HG02678 (cell line): ENCODE results near the gene TST.
"Not testable (repeated sequence)": the region's sequence is repeated elsewhere in the genome, so short reads cannot be mapped to it uniquely, and the experiment has no call there.

Source experiments
- ATAC-seq: cut with Tn5 transposase; IDR thresholded peaks from one replicate; pipeline ENCODE4 v1.9.1; 2021; ENCODE audit warnings: mild to moderate bottlenecking, moderate library complexity; ENCODE audit not compliant: unreplicated experiment

The TST gene

DNA sequence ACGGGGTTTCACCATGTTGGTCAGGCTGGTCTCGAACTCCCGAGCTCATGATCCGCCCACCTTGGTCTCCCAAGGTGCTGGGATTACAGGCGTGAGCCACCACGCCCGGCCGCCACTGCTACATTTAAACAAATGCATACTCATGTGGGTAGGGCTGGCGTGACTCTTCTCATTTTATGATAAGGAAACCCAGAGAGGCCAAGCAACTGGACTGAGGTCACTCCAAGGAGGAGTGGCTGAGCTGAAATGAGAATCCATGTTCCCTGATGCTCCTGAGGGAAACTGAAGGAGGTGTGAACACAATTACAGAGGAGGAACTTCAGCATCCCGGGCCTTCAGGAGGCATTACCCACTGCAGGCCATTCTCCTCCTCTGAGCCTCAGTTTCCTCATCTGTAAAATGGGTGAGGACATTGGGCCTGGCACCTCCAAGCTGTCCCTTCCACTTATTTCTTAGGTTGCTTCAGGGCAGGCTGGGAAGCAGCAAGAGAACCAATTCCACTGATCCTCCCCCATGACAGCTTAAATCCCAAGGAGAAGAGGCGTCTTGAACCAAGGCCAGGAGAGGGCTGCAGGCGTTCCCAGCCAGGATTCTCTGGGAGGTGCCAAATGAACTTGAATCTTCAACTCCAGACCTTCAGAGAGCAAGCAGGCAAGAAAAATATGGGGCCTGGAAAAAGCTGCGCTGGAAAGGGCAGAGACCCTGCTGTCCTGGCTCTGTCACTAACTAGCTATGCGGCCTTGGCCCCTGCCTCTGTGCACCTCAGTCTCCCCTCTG lies 2.9 kb downstream of the TST start:
- ATAC-seq: no peak

DNA sequence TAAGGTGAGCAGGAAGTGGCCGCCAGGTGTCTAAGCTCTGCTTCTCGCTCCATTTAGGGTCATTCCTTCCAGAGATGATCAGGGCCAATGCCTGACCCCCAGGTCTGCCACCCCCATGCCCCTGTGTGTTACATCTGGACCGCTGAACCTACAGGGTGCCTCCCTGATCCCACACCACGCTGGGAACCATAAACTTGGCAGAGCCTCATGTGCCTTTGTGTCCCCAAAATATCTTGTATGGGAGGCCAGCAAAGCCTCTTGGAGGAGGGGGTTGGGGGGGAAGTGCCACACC lies 3.7 kb downstream of the TST start:
- ATAC-seq: no peak

DNA sequence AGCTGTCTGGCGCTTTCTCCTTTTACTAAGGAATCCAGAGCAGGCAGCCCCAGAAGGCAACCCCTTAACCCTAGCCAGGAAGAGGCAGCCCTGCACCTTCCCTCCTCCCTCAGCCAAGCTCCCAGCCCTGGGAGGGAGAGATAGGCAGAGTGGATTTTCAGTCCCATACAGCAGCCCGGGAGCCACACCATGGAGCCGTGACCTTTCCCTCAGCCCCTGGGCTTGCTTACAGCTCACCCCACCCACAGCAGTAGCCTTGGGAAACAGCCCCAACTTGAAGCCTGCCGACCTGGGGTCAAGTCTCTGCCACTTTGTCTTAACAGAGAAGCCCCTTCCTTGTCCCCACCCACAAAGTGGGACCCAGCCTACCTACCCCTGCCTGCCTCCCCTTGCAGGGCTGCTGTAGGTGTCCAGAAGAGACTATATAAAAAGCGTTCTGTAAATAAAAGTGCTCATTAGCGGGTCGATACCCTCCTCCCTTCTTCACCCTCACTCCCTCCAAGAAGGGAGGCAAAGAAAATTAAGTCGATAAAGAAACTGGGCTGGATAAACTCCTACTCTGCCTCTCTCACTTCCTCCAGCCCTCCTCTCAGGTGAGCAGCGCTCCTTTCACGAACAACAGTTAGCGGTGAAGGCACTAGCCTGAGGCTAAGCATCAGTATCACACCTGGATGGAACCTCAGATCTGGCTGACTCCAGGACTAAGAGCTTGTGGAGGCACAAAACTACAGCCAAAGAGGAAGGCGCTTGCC lies 4.2 kb downstream of the TST start:
- no peak for ATAC-seq

DNA sequence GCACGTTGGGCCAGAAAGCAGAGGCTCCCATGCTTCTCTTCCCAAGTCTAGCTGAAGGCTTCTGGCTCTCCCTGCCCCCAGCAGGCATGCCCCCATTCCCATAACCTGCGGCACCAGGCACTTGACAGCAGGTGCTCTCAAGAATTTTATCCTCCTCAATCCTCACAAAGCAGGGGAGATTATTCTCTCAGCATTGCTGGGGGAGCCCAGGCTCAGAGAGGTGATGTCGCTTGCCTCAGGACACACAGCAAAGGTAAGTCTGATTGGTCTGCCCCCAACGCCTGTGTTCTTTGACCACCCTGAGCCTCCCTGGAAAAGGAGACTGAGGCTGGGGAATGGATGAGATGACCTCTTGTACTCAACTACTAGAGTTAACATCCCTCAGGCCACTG lies 4.8 kb downstream of the TST start:
- no peak for ATAC-seq

DNA sequence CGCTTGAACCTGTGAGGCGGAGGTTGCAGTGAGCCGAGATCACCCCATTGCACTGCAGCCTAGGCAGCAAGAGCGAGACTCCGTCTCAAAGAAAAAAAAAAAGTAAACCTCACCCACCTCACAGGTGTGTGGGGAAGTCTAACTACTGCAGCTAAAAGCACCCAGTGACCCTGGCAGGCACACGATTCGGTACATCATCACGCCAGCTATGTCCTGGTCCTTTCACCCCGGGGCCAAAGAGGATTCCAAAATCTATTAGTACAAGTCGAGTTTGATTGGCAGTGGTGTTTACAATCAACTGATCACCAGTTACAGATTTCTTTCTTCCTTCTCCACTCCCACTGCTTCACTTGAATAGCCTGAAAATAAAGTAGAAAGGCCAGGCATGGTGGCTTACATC lies 6.3 kb downstream of the TST start:
- no peak for ATAC-seq

DNA sequence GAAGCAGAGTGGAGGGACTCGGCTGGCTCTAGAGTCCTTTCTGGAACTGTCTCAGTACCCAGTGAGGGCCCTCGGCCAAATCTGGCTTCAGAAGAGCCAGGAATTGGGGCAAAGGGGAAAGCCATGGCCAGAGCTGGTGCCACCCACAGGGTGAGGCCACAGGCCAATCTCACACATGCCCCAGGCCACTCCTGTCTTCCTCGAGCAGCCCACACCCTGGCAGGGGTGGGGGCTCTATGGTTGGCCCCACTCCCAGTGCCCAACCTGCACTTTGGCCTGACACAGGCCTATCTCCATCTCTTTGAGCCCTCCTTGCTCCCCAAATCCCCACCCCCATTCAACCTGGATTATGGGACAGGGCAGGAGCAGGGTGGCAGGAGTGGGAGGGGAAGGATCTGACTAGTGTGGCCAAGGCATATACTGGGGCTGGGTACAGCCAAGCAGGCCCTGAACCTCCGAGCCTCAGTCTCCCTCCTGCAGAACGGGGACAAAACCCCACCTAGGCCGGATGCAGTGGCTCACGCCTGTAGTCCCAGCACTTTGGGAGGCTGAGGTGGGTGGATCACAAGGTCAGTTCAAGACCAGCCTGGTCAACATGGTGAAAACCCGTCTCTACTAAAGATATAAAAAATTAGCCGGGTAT lies 6.9 kb downstream of the TST start:
- ATAC-seq: no peak

DNA sequence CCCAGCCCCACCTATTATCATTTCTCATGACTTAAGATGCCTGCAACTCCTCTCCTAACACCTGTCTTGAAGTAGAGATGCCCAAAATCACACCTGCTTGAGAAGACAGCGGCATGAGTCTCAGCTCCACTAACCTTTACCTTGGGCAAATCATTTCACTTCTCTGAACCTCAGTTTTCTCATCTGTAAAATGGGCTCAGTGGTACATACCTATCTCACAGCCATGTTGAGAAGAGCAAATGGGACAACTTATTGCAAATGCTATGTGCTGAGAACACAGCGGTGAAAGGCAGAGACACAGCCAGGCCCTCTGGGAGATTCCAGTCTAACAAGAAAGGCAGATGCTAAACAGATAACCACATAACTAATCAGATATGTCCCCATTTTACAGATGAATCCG lies 7.8 kb downstream of the TST start:
- no peak for ATAC-seq

DNA sequence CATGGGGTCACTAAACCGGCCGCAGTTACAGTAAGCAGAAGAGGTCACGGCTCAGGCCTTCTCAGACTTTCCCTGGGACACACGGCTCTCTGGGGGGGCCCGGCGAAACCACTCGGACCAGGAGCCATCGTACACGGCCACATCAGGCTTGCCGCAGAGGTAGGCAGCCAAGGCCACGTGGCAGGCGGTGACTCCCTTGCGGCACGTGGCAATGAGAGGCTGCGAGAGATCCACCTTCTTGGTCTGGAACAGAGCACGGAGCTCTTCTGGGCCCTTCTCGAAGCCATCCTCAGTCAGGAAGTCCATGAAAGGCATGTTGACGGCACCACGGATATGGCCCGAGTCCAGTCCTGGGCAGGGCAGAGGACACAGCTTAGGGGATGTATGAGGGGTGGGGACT lies 8.3 kb downstream of the TST start:
- no peak for ATAC-seq

DNA sequence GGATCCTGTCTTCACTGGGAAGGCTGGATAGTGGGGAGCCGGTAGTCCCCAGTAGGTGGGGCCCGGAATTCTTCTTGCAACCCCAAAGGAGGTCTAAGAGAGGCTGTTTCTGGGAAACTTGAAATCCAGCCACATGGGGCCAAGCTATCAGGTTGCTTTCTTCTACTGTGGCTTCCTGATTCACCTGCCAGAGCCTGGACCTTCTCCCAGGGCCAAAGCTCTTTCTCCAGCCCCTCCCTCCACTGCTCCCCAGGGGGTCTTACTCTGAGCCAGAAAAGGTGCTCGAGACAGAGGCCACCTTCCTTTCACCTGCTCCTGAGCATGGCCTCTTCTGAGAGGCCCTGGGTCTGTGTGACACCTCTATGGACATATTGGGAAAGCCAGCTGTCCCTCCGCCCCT lies 9.1 kb downstream of the TST start:
- no peak for ATAC-seq

DNA sequence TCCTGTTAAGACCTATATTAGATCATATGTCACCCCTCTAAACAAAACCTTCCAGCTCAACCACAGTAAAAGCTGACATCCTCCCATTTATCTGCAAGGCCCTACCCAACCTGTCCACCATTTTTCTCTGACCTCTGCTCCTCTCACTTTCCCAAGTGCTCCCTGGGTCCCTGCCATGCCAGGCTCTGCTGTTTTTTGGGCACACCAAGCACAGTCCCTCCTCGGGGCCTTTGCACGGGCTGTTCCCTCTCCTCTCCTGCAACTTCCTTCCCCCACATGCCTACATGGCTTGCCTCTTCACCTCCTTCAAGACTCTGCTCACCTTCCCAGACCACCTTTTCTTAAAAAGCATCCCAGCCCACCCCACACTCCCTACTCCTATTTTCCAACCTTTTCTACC lies 9.8 kb downstream of the TST start:
- no peak for ATAC-seq

DNA sequence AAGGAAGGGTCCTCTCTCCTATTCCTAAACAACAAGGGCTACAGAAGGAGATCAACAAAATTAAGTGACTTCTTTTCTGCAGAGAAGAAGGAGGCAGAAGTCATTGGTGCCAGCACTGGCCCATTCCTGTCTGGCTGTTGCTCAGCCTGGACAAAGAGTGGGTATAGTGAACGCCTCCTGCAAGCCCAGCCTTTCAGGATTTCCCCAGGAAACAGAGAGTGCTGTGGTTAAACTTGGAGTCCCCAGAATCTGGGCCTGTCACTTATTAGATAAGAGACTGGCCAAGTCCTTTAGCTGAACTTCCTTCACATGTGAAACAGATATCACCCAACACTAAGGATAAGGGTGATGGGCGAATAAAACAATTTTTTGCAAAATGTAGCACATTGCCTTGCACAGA lies 10.9 kb downstream of the TST start:
- ATAC-seq: no peak

DNA sequence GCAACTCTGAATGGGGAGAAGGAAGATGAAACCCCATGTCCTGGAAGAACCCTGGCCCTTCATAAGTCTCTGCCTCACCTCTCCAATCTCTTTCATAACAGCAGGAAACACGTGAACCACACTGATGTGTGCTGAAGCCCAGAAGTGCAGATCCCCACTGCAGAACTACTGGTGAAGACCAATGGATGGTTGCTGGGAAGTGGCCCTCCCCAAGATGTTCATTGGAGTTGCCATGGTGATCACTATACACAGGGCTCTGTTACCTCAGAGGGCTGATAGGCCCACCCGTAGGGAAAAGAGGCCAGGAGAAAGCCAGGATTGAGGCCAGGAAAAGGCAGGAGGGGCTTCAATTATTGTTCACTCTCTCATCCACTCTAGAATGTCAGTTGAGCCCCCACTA lies 11.6 kb downstream of the TST start:
- no peak for ATAC-seq

DNA sequence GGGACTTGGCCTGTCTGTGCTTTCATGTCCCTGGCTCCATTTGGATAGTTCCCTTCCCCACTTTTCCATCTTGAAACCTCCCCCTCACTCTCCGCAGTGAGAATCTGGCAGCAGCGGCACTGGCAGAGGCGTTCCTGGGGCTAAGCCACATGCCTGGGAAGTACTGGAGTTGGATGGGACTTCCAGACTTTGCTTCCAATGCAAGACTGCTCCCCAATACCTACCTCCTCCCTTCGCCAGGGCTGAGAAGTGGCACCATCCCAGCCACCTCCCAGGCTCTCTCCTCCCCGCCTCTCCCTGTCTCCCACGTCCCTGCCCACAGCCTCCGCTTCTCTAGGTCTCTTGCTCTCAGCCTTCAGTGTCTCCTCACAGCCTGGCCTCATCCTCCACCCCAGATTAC lies 16.6 kb downstream of the TST start:
- no peak for ATAC-seq

DNA sequence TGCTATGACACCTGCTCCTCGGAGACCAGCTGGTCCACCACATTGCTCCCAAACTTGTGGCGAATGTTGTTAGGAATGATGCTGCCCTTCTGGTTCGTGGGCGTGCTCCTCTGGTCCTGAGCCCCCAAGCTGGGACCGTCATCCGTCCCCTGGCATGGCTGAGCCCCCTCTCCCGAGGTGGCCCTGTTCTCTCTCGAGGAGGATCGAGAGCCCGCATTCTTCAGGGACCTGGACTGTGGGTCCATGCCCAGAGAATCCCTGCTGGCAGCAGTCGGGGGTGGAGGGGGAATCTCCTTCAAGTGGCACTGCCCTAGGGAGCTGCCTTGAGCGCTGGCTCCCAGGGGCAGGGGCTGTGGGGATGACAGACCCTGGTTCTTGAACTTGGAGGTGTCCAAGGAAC lies 17.4 kb downstream of the TST start:
- ATAC-seq: no peak

DNA sequence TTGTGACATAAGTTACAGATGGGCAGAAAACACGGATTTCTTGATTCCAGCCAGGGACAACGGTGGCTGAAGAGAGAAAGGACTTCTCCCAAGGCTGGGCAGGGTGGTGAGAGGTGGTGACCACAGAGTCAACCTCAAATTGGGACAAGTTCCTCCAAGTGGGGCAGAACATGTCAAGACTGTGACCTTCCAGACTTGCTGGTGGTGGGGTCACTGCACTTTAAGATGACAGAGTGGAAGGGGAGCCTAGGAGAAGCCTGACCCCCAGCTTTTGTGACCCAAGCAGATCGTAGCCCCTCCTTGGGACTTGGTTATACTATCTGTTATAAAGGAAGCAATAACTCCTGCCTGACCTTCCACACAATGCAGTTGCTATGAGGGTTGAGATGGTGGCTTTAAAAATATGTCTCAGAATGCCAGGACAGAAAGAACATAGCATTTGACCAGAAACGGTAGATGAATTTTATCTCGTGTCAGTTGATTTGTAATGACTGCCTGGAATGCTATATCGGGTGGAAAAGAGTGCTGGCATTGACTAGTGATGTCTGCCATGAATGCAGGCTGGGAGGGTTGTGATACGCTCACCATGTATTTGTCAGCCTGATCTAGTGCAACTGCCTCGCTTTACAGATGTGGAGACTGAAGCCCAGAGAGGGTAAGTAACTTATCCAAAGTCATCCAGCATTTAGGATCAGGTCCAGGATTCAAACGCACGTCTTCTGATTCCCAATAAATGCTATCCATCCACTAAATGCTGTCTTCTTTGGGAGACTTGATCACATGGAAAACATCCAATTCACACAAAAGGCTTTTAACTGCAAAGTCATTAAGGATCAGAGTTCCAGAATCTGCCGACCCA lies 18.3 kb downstream of the TST start:
- no peak for ATAC-seq

DNA sequence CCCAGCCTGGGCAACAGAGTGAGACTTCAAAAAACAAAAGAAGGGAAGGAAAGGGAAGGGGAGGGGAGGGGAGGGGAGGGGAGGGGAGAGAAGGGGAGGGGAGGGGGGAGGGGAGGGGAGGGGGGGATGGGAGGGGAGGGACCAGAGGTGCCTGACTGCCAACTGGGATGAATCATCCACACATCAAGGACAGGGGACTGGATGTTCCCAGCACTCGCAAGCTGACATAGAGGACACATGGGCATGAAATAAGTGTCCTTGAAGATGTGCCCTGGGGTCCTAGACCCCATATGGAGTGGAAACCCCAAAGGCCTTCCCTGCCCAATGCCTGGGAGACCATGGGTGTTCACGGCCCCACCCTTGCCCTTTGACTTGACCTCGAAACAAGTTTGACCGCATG lies 19.8 kb downstream of the TST start:
- no peak for ATAC-seq

DNA sequence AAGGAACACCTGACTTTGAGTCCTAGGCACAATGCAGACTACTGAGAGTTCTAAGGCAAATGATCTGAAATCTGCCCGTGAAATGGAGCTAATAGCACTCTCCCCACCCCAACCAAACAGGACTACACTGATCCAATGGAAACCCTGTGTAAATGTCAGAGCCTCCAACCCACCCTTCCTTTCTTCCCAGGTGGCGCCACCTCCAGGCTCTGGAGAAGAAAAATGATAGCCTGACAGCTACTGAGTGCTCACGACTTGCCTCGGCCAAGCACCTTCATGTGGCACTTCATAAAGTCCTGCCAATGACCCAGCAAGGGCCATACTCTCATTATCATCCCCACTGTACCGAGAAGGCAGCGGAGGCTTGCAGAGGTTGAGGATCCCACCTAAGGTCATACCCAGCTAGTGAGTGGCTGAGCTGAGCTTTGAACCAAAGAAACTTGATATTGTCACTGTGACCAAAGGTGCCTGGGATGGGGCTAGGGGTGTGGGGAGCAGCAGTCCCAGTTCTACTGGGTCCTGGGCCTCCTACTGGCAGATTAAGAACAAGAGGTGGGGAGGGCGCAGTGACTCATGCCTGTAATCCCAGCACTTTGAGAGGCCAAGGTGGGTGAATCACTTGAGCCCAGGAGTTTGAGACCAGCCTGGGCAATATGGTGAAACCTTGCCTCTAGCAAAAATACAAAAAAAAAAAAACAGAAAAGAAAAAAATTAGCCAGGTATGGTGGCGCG lies 20.5 kb downstream of the TST start:
- ATAC-seq: no peak

DNA sequence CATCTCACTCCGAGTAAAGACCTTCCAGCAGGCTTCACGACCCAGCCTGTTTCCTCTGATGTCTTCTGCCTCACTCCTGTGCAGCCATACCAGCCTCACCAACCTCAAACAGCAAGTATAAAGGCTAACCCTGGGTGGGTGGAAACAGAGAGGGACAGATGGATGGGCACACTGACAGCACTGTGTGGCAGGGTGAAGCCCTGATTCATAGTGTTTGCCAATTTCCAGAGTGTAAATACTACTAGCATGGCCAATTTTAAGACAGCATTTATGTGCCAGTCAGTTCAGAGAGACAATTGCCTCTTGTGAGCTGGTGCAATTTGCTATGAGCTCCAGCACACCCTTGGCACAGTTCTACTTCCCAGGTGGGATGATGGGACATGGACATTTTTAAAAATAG lies 21.5 kb downstream of the TST start:
- ATAC-seq: no peak

DNA sequence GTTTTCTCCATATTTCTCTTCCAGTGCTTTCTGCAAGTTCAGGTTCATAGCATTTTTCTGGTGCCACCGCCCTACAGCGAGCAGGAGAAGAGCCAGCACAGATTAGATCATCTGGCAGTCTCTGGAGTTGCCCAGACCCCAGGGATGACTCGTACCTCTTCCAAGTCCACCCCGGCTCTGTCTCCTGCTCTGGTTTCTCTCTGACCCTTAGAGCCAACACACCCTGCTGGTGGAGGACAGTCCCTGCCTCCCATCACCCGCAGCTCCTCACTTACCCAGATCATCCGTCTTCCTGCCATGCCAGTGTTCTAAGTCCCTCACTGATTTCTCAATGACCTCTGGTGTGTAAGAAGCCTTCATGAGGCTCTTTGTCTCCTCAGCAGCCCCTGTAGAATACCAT lies 28.0 kb downstream of the TST start:
- no peak for ATAC-seq

DNA sequence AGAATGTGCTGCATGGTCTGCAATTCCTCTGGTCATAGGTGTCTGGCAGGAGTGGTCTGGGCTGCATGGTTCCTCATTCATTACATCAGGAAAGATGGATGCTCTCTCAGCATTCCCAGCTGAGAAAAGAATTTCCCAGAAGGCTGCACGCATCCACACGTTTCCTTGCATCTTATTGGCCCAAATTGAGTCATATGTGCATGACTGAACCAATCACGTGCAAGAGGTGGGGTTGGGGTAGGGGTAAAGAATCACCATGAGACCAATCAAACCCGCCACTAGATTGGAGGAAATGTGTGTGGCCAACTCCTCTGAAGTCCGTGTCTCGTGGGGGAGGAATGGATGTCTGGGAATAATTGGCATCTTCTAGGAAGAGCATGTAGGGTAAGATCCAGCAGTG lies 28.8 kb downstream of the TST start:
- no peak for ATAC-seq

DNA sequence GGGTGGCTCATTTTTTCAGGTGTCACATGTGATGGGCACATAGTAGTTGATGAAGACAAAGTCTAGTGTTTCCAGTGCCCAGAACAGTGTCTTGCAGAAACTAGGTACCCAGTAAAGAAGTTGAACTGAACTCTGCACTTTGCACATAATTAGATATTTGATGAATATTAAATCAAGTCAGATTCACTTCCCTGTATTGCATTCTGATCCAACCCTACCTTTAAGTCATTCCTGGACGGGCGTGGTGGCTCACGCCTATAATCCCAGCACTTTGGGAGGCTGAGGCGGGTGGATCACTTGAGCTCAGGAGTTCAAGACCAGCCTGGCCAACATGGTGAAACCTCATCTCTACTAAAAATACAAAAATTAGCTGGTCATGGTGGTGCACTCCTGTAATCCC lies 30.2 kb downstream of the TST start:
- ATAC-seq: not testable (repeated sequence)
